CD4-positive, alpha-beta T cell (primary cell): ENCODE measurements around the gene THBS4. TPM values are rescaled to one million over a fixed set of nuclear protein-coding genes. Genes with fewer than 3 reads are reported as not detected.

ENCODE experiments used
- ATAC-seq: fragments of 200-7000 bp; cut with Tn5 transposase; one replicate; pipeline ENCODE4 v1.10.0; 2022; ENCODE audit warnings: mild to moderate bottlenecking; ENCODE audit not compliant: poor library complexity
- CTCF ChIA-PET: fragments of 350-600 bp; sonication (Branson Sonifier 250); formaldehyde crosslinking; loops from one replicate; lab custom pipeline; 2021; ENCODE audit warnings: antibody characterized with exemption, inconsistent platforms; lab: Charles Lee
- POLR2A ChIA-PET: fragments of 350-600 bp; sonication (Branson Sonifier 250); formaldehyde crosslinking; loops from one replicate; lab custom pipeline; 2021; ENCODE audit warnings: antibody characterized with exemption, inconsistent platforms; lab: Charles Lee
- DNase-seq, 14 experiments: peaks; one replicate each; pipeline ENCODE4 v3.0.0-alpha.2; 2013 to 2020; ENCODE audit warnings: mixed read lengths in 2 of 14
- H3K27ac ChIP-seq, 2 donors: one replicate each; pipeline versions ENCODE4 v1.5.1 to v1.7.0; 2013; ENCODE audit warnings: low read length in 2 of 2, low read depth in 1 of 2, mild to moderate bottlenecking in 1 of 2
- H3K27me3 ChIP-seq, 2 experiments: 1 replicate in 1 of 2; 2 replicates in 1 of 2; pipeline versions ENCODE4 v1.6.1 to v1.7.0; 2013; ENCODE audit warnings: low read length in 2 of 2, control low read depth in 1 of 2, mild to moderate bottlenecking in 1 of 2, moderate library complexity in 1 of 2; ENCODE audit not compliant: insufficient read depth in 2 of 2, control insufficient read depth in 1 of 2
- H3K36me3 ChIP-seq: one replicate; pipeline ENCODE4 v1.6.1; 2013; ENCODE audit warnings: low read length, control low read depth; ENCODE audit not compliant: insufficient read depth
- H3K4me1 ChIP-seq: one replicate; pipeline ENCODE4 v1.6.1; 2013; ENCODE audit warnings: low read length, control low read depth; ENCODE audit not compliant: insufficient read depth
- H3K4me3 ChIP-seq: one replicate; pipeline ENCODE4 v1.5.1; 2013; ENCODE audit warnings: mild to moderate bottlenecking, low read length, moderate library complexity
- H3K9me3 ChIP-seq, 2 experiments: 1 replicate in 1 of 2; 2 replicates in 1 of 2; pipeline versions ENCODE4 v1.6.1 to v1.7.0; 2013; ENCODE audit warnings: low read length in 2 of 2, mild to moderate bottlenecking in 2 of 2, control low read depth in 1 of 2, moderate library complexity in 1 of 2; ENCODE audit not compliant: control insufficient read depth in 1 of 2, insufficient read depth in 1 of 2
- H3K27ac Mint-ChIP-seq: one replicate; pipeline ENCODE4 v1.8.0; 2020; ENCODE audit warnings: mixed read lengths
- H3K27me3 Mint-ChIP-seq: one replicate; pipeline ENCODE4 v1.8.0; 2021; ENCODE audit warnings: mixed read lengths
- H3K36me3 Mint-ChIP-seq: one replicate; pipeline ENCODE4 v1.8.0; 2021; ENCODE audit warnings: low read depth, mixed read lengths
- H3K4me1 Mint-ChIP-seq: one replicate; pipeline ENCODE4 v1.8.0; 2021; ENCODE audit warnings: low read depth, mixed read lengths
- H3K4me3 Mint-ChIP-seq: one replicate; pipeline ENCODE4 v1.8.0; 2020; ENCODE audit warnings: mild to moderate bottlenecking, mixed read lengths
- H3K9me3 Mint-ChIP-seq: one replicate; pipeline ENCODE4 v1.8.0; 2020; ENCODE audit warnings: mixed read lengths
- CTCF ChIP-seq: fragments of 200-600 bp; IDR thresholded peaks from one replicate; pipeline ENCODE4 v1.8.0; 2022; ENCODE audit warnings: antibody characterized with exemption, mild to moderate bottlenecking
- intact Hi-C, 2 experiments: fragments of 100-400 bp; cut with DNase I in 1 of 2; cut with micrococcal nuclease in 1 of 2; formaldehyde crosslinking; loops; one replicate each; pipeline versions ENCODE4 v1.15.1 to v1.9.0; 2023 to 2025; cut with DNase I, micrococcal nuclease
- polyA plus RNA-seq, 2 donors: library from polyadenylated mRNA; unstranded; fragments of 120-200 nt; gene quantifications; one replicate each; pipeline ENCODE4 v1.2.1, GENCODE V29; 2013
- total RNA-seq, 174 experiments: library from RNA in 2 of 174; stranded (reverse) in 2 of 174; gene quantifications; one replicate each; pipeline ENCODE4 v1.2.3 and lab custom pipeline; 2021 to 2026

The THBS4 gene
- total RNA-seq (under 1 TPM; 0.47 to 0.85 TPM), total RNA-seq (lab: John Stamatoyannopoulos, UW) (0 to 2.1 (median 0.41) reads per million in 172 experiments)
- 0.87 TPM for polyA plus RNA-seq (2013, experiment 1 of 2)
- 9.5 TPM for polyA plus RNA-seq (2013, experiment 2 of 2)

- peak within 1 kb of the TSS; percentile 20 for H3K4me3 Mint-ChIP-seq
- ATAC-seq, result no peak
- POLR2A ChIA-PET, result no interaction called here
- Histone ChIP-seq H3K4me1 (peaks cover 7% of the 10 kb centered on the region), H3K4me3 (no peak within 1 kb of the TSS), H3K9me3 (no peaks in the 10 kb centered on the region), H3K27ac (no peak within 1 kb of the TSS), H3K27me3 (peaks cover 35 to 49% of the 10 kb centered on the region in 2 experiments), H3K36me3 (no peaks in the 10 kb centered on the region)
- no peak within 1 kb of the TSS for H3K27ac Mint-ChIP-seq
- peak in 1 of 14 experiments; percentile 6 for DNase-seq
- H3K4me1 Mint-ChIP-seq, result peaks cover 20% of the 10 kb centered on the region
- CTCF ChIA-PET, result no interaction called here
- intact Hi-C loops, result no loop called here
- H3K36me3 Mint-ChIP-seq, result no peaks in the 10 kb centered on the region
- no peak for TF ChIP-seq CTCF
- H3K9me3 Mint-ChIP-seq, result no peaks in the 10 kb centered on the region
- H3K27me3 Mint-ChIP-seq, result peaks cover 79% of the 10 kb centered on the region
These were observed at the start of gene THBS4 for GRCh38 chr5:80034962-80035821. THBS4 (plus strand) TSS chr5:80035348; CDS start chr5:80035538, 190 bp downstream.

- DNase-seq (no peak), ATAC-seq (no peak)
- no peaks in the 10 kb centered on the region for H3K9me3 Mint-ChIP-seq
- no peak overlapping the region for H3K27ac ChIP-seq
- peaks cover 86% of the 10 kb centered on the region for H3K36me3 Mint-ChIP-seq
- H3K4me3 Mint-ChIP-seq, result no peak overlapping the region
- CTCF ChIA-PET, result no interaction called here
- POLR2A ChIA-PET, result interaction anchor here (0.6 kb wide), 1 partner anchor 9 kb away, joined by 4 read pairs; no protein-coding TSS in a partner anchor
- H3K36me3 ChIP-seq, result peaks cover 54% of the 10 kb centered on the region
- intact Hi-C loops, result loop anchor here in 1 of 2 experiments (10.0 kb wide), 1 partner anchor 471 kb away; the partner anchor contains the start of gene HOMER1
- peaks cover 30% of the 10 kb centered on the region for H3K4me1 Mint-ChIP-seq
- H3K27me3 ChIP-seq, result no peaks in the 10 kb centered on the region
- H3K27me3 Mint-ChIP-seq, result no peaks in the 10 kb centered on the region
- no peak overlapping the region for H3K27ac Mint-ChIP-seq
- H3K4me3 ChIP-seq, result no peak overlapping the region
- peaks cover 0 to 3% of the 10 kb centered on the region in 2 experiments for H3K9me3 ChIP-seq
- peaks cover 9% of the 10 kb centered on the region for H3K4me1 ChIP-seq
- no peak for TF ChIP-seq CTCF
These were observed 48.9 kb upstream of the THBS4 start for GRCh38 chr5:79986260-79986659.

GRCh38 chr5:79990205-79990597 lies 44.9 kb upstream of the THBS4 start:
- intact Hi-C loops, result loop anchor here (5.0 to 10.0 kb wide), 6 partner anchors 315 to 755 kb away; partner anchors contain the start of genes DHFR (in 1 of the 2), JMY (in 1 of the 2), MSH3 (in 1 of the 2) and TENT2 (in 1 of the 2)
- Mint-ChIP-seq H3K4me1 (peaks cover 18% of the 10 kb centered on the region), H3K4me3 (peak overlapping the region; percentile 88), H3K27me3 (peaks cover 7% of the 10 kb centered on the region), H3K36me3 (peaks cover 58% of the 10 kb centered on the region), H3K27ac (peak overlapping the region; percentile 92), H3K9me3 (no peaks in the 10 kb centered on the region)
- TF ChIP-seq CTCF, result no peak
- peak overlapping the region; percentile 85 for H3K4me3 ChIP-seq
- H3K4me1 ChIP-seq, result peaks cover 17% of the 10 kb centered on the region
- peaks cover 30% of the 10 kb centered on the region for H3K36me3 ChIP-seq
- ChIA-PET CTCF (no interaction called here), POLR2A (interaction anchor here (0.7 to 2.5 kb wide), 4 partner anchors 9 to 476 kb away, joined by 3 to 22 read pairs (median 3); no protein-coding TSS in a partner anchor)
- peak overlapping the region in 1 of 2 donors; percentile 59 for H3K27ac ChIP-seq
- peaks cover 0 to 3% of the 10 kb centered on the region in 2 experiments for H3K9me3 ChIP-seq
- DNase-seq (peak in 2 of 14 experiments; percentile 26 to 35), ATAC-seq (peak; percentile 8)
- H3K27me3 ChIP-seq, result no peaks in the 10 kb centered on the region
